CD4-positive, alpha-beta T cell treated with Interleukin-15 for 1 hour (primary cell): ENCODE data around the gene CMTM3.
"Not testable (repeated sequence)": the region's sequence is repeated elsewhere in the genome, so short reads cannot be mapped to it uniquely, and the experiment has no call there.

Source experiments
- DNase-seq: peaks from one replicate; pipeline ENCODE4 v3.0.0-alpha.2; 2020

Gene CMTM3

GRCh38 chr16:66610111-66610820, 5.8 kb downstream of the CMTM3 start:
- no peak for DNase-seq

GRCh38 chr16:66611911-66612310, 7.4 kb downstream of the CMTM3 start:
- not testable (repeated sequence) for DNase-seq

- DNase-seq: no peak
These were observed 7.9 kb downstream of the CMTM3 start for GRCh38 chr16:66612422-66612821.

GRCh38 chr16:66614161-66614802, 9.8 kb downstream of the CMTM3 start:
- DNase-seq: no peak

- no peak for DNase-seq
These were observed 11.7 kb downstream of the CMTM3 start for GRCh38 chr16:66616169-66616568.

GRCh38 chr16:66616592-66616991, 12.1 kb downstream of the CMTM3 start:
- no peak for DNase-seq

- DNase-seq: no peak
These were observed 12.5 kb downstream of the CMTM3 start for GRCh38 chr16:66617010-66617434.

- no peak for DNase-seq
These were observed 13.2 kb downstream of the CMTM3 start for GRCh38 chr16:66617728-66618127.

GRCh38 chr16:66618588-66619375, 14.3 kb downstream of the CMTM3 start:
- DNase-seq: no peak

GRCh38 chr16:66619534-66620428, 15.3 kb downstream of the CMTM3 start:
- DNase-seq: no peak

- no peak for DNase-seq
These were observed 15.9 kb downstream of the CMTM3 start for GRCh38 chr16:66620429-66620795.

GRCh38 chr16:66621973-66622372, 17.5 kb downstream of the CMTM3 start:
- no peak for DNase-seq

GRCh38 chr16:66622863-66623262, 18.4 kb downstream of the CMTM3 start:
- DNase-seq: no peak

- DNase-seq: no peak
These were observed 19.3 kb downstream of the CMTM3 start for GRCh38 chr16:66623755-66624154.

GRCh38 chr16:66627611-66628378, 23.3 kb downstream of the CMTM3 start:
- not testable (repeated sequence) for DNase-seq

- DNase-seq: no peak
These were observed 25.4 kb downstream of the CMTM3 start for GRCh38 chr16:66629856-66630255.

GRCh38 chr16:66630561-66631260, 26.2 kb downstream of the CMTM3 start:
- not testable (repeated sequence) for DNase-seq

- not testable (repeated sequence) for DNase-seq
These were observed 27.1 kb downstream of the CMTM3 start for GRCh38 chr16:66631558-66631957.

- no peak for DNase-seq
These were observed 30.2 kb downstream of the CMTM3 start for GRCh38 chr16:66634527-66635196.

GRCh38 chr16:66635406-66635805, 30.9 kb downstream of the CMTM3 start:
- no peak for DNase-seq

GRCh38 chr16:66636199-66636598, 31.7 kb downstream of the CMTM3 start:
- no peak for DNase-seq
